ENCODE measurements around the gene CADPS2.

The CADPS2 gene

GRCh38 chr7:122482212-122482611, 404.0 kb downstream of the CADPS2 start:
- no peak for TF ChIP-seq CTCF (IDR thresholded peaks at IDR 0.05; ENCODE audit: low read depth, low read length, missing control alignments)

GRCh38 chr7:122470859-122471258, 415.4 kb downstream of the CADPS2 start:
- TF ChIP-seq CTCF (IDR thresholded peaks at IDR 0.05; ENCODE audit: low read depth, low read length, missing control alignments) = no peak
- no peak for DNase-seq (ENCODE audit: extremely low read depth, low read depth)
- H3K4me3 ChIP-seq (replicated peaks; ENCODE audit: low read depth, low read length) = no peak overlapping the region

More at GRCh38 chr7:122482212-122482611, 404.0 kb downstream of the CADPS2 start:
- DNase-seq (ENCODE audit: extremely low read depth, low read depth) = no peak
- no peak overlapping the region for H3K4me3 ChIP-seq (replicated peaks; ENCODE audit: low read depth, low read length)

- no peak overlapping the region for H3K4me3 ChIP-seq (replicated peaks; ENCODE audit: low read depth, low read length)
- no peak for TF ChIP-seq CTCF (IDR thresholded peaks at IDR 0.05; ENCODE audit: low read depth, low read length, missing control alignments)
- DNase-seq (ENCODE audit: extremely low read depth, low read depth) = no peak
These were observed 417.3 kb downstream of the CADPS2 start for GRCh38 chr7:122468945-122469344.

GRCh38 chr7:122467661-122468449, 418.4 kb downstream of the CADPS2 start:
- DNase-seq (ENCODE audit: extremely low read depth, low read depth) = no peak
- TF ChIP-seq CTCF (IDR thresholded peaks at IDR 0.05; ENCODE audit: low read depth, low read length, missing control alignments) = no peak
- no peak overlapping the region for H3K4me3 ChIP-seq (replicated peaks; ENCODE audit: low read depth, low read length)

- H3K4me3 ChIP-seq (replicated peaks; ENCODE audit: low read depth, low read length) = no peak overlapping the region
- TF ChIP-seq CTCF (IDR thresholded peaks at IDR 0.05; ENCODE audit: low read depth, low read length, missing control alignments) = no peak
These were observed 421.0 kb downstream of the CADPS2 start for GRCh38 chr7:122465296-122465695.

DNA sequence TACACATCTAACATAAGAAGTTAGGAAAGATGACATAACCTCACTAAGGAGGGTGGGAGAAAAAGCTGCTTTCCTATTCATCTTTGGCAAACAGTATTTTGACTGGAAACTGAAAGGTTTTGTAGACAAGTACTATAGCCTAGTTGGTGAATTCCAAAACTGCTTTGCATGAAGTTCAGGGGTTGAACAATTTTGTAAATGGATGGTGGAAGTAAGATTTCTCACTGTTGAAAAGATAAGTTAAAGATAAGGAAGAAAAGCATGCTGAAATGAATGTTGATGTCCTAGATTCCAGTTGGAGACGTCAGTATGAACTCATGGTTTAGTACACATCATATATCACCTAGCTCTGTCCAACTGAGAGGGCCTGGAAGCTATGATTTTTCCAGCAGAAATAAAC, 422.6 kb downstream of the CADPS2 start:
- no peak overlapping the region for H3K4me3 ChIP-seq (replicated peaks; ENCODE audit: low read depth, low read length)
- no peak for TF ChIP-seq CTCF (IDR thresholded peaks at IDR 0.05; ENCODE audit: low read depth, low read length, missing control alignments)
- DNase-seq (ENCODE audit: extremely low read depth, low read depth) = no peak

More at GRCh38 chr7:122465296-122465695, 421.0 kb downstream of the CADPS2 start:
- DNase-seq (ENCODE audit: extremely low read depth, low read depth) = no peak
